H1 (cell line): Measurements from ENCODE around the gene CPE. TPM values are rescaled to one million over a fixed set of nuclear protein-coding genes. Genes with fewer than 3 reads are reported as not detected.

Experiments
- CTCF ChIA-PET: fragments of 300-600 bp; sonication (Branson Sonifier 250); formaldehyde crosslinking; loops from one replicate; lab custom pipeline; 2021; ENCODE audit not compliant: partially characterized antibody; lab: Charles Lee
- POLR2A ChIA-PET: fragments of 300-600 bp; sonication (Branson Sonifier 250); formaldehyde crosslinking; loops from one replicate; lab custom pipeline; 2021; ENCODE audit warnings: inconsistent platforms; ENCODE audit not compliant: partially characterized antibody; lab: Charles Lee
- DNase-seq, 2 experiments: peaks; one replicate each; pipeline versions ENCODE4 v3.0.0 to v3.0.0-alpha.2; 2010 to 2022; ENCODE audit warnings: low spot score in 2 of 2, low read depth in 1 of 2, mixed read lengths in 1 of 2
- FAIRE-seq: peaks from 2 replicates; lab custom pipeline; 2011; peaks lifted over from hg19 to GRCh38; lab: Jason Lieb, UNC
- H2AFZ ChIP-seq: 2 replicates; pipeline ENCODE4 v1.8.1; 2012; ENCODE audit warnings: low read length, inconsistent platforms
- H2AK5ac ChIP-seq: 2 replicates; pipeline ENCODE4 v1.6.1; 2013; ENCODE audit warnings: low read depth, low read length
- H2BK120ac ChIP-seq: replicated peaks from 2 replicates; pipeline ENCODE3; 2013; ENCODE audit warnings: low read depth, low read length, inconsistent platforms
- H2BK12ac ChIP-seq: 2 replicates; pipeline ENCODE4 v1.6.1; 2013; ENCODE audit warnings: low read depth, low read length
- H2BK15ac ChIP-seq: 2 replicates; pipeline ENCODE4 v1.6.1; 2013; ENCODE audit warnings: low read length
- H2BK20ac ChIP-seq: 2 replicates; pipeline ENCODE4 v1.6.1; 2013; ENCODE audit warnings: low read length
- H2BK5ac ChIP-seq: 2 replicates; pipeline ENCODE4 v1.6.1; 2013; ENCODE audit warnings: low read depth, low read length
- H3K14ac ChIP-seq: 2 replicates; pipeline ENCODE4 v1.6.1; 2013; ENCODE audit warnings: inconsistent platforms; ENCODE audit not compliant: insufficient read length
- H3K18ac ChIP-seq: 2 replicates; pipeline ENCODE4 v1.6.1; 2013; ENCODE audit warnings: low read length; ENCODE audit errors: extremely low read depth
- H3K23ac ChIP-seq: 2 replicates; pipeline ENCODE4 v1.6.1; 2013; ENCODE audit warnings: inconsistent platforms; ENCODE audit not compliant: insufficient read length
- H3K23me2 ChIP-seq: 2 replicates; pipeline ENCODE4 v1.6.1; 2013; ENCODE audit warnings: low read depth, low read length
- H3K27ac ChIP-seq: 2 replicates; pipeline ENCODE4 v1.6.1; 2011; ENCODE audit warnings: low read depth, low read length, inconsistent platforms
- H3K27me3 ChIP-seq, 4 experiments: replicated peaks in 1 of 4; 1 replicate in 1 of 4; 2 replicates in 3 of 4; pipeline versions ENCODE4 v1.6.1 to v1.8.1; 2011 to 2013; ENCODE audit warnings: low read length in 3 of 4, mild to moderate bottlenecking in 3 of 4, inconsistent platforms in 2 of 4, mixed read lengths in 2 of 4, moderate library complexity in 1 of 4; ENCODE audit not compliant: control insufficient read depth in 3 of 4, insufficient read depth in 3 of 4; ENCODE audit errors: extremely low read depth in 1 of 4
- H3K36me3 ChIP-seq, 4 experiments: 2 replicates each; pipeline versions ENCODE4 v1.6.1 to v1.8.1; 2011 to 2013; ENCODE audit warnings: mild to moderate bottlenecking in 4 of 4, low read length in 3 of 4, moderate library complexity in 2 of 4, control low read depth in 1 of 4, inconsistent platforms in 1 of 4; ENCODE audit not compliant: insufficient read depth in 4 of 4, control insufficient read depth in 2 of 4
- H3K4ac ChIP-seq: replicated peaks from 2 replicates; pipeline ENCODE3; 2013; ENCODE audit warnings: low read length, low read depth, mixed read lengths, inconsistent platforms; ENCODE audit not compliant: insufficient read length
- H3K4me1 ChIP-seq, 4 experiments: replicated peaks in 1 of 4; 1 replicate in 1 of 4; 2 replicates in 3 of 4; pipeline versions ENCODE4 v1.6.1 to v1.8.1; 2011 to 2013; ENCODE audit warnings: low read length in 3 of 4, inconsistent platforms in 2 of 4, mixed read lengths in 1 of 4; ENCODE audit not compliant: insufficient read depth in 4 of 4, control insufficient read depth in 3 of 4
- H3K4me2 ChIP-seq, 2 experiments: 2 replicates each; pipeline versions ENCODE4 v1.6.1 to v1.8.1; 2011 to 2013; ENCODE audit warnings: low read depth in 2 of 2, low read length in 2 of 2, control low read depth in 1 of 2, inconsistent platforms in 1 of 2, mild to moderate bottlenecking in 1 of 2; ENCODE audit not compliant: insufficient read depth in 1 of 2
- H3K4me3 ChIP-seq, 4 experiments: fragments of 200-600, 300-600 bp in 1 of 4; sonication (generic), shearing (Covaris generic), sonication (Bioruptor Twin) in 1 of 4; 2 replicates each; pipeline versions ENCODE4 v1.5.1 to v1.8.1; 2011 to 2016; ENCODE audit warnings: low read length in 4 of 4, low read depth in 3 of 4, control low read depth in 2 of 4, inconsistent platforms in 2 of 4, mild to moderate bottlenecking in 2 of 4, mixed read lengths in 1 of 4, moderate library complexity in 1 of 4; ENCODE audit not compliant: insufficient read depth in 2 of 4; ENCODE audit errors: extremely low read depth in 1 of 4
- H3K56ac ChIP-seq: replicated peaks from 2 replicates; pipeline ENCODE3; 2013; ENCODE audit warnings: low read depth, mild to moderate bottlenecking, mixed read lengths, low read length, inconsistent platforms; ENCODE audit not compliant: insufficient read length
- H3K79me1 ChIP-seq: 2 replicates; pipeline ENCODE4 v1.6.1; 2013; ENCODE audit warnings: low read depth, low read length, control low read depth
- H3K79me2 ChIP-seq, 2 experiments: 2 replicates each; pipeline versions ENCODE4 v1.6.1 to v1.8.1; 2012 to 2013; ENCODE audit warnings: low read length in 2 of 2, mild to moderate bottlenecking in 2 of 2, inconsistent platforms in 1 of 2; ENCODE audit not compliant: insufficient read depth in 2 of 2, control insufficient read depth in 1 of 2
- H3K9ac ChIP-seq, 4 experiments: replicated peaks in 1 of 4; 1 replicate in 1 of 4; 2 replicates in 3 of 4; pipeline versions ENCODE4 v1.6.1 to v1.8.1; 2011 to 2013; ENCODE audit warnings: low read depth in 3 of 4, low read length in 3 of 4, control low read depth in 2 of 4, mild to moderate bottlenecking in 2 of 4, moderate library complexity in 2 of 4, inconsistent platforms in 1 of 4; ENCODE audit errors: extremely low read depth in 1 of 4
- H3K9me3 ChIP-seq, 2 experiments: 2 replicates each; pipeline versions ENCODE4 v1.6.1 to v1.8.1; 2012 to 2013; ENCODE audit warnings: mild to moderate bottlenecking in 2 of 2, moderate library complexity in 2 of 2, control low read depth in 1 of 2, inconsistent platforms in 1 of 2, low read depth in 1 of 2, low read length in 1 of 2, mixed read lengths in 1 of 2; ENCODE audit not compliant: insufficient read depth in 2 of 2
- H4K20me1 ChIP-seq, 2 experiments: replicated peaks in 1 of 2; 2 replicates each; pipeline versions ENCODE3 to v1.8.1; 2011 to 2013; ENCODE audit warnings: inconsistent platforms in 2 of 2, low read length in 2 of 2, mild to moderate bottlenecking in 1 of 2; ENCODE audit not compliant: insufficient read depth in 2 of 2, control insufficient read depth in 1 of 2
- H4K5ac ChIP-seq: 2 replicates; pipeline ENCODE4 v1.6.1; 2013; ENCODE audit warnings: low read length, low read depth, mixed read lengths, inconsistent platforms; ENCODE audit not compliant: insufficient read length
- H4K8ac ChIP-seq: 2 replicates; pipeline ENCODE4 v1.8.0; 2013; ENCODE audit warnings: mild to moderate bottlenecking, moderate library complexity, low read length, inconsistent platforms; ENCODE audit not compliant: insufficient read depth; ENCODE audit errors: extremely low read depth
- H4K91ac ChIP-seq: replicated peaks from 2 replicates; pipeline ENCODE3; 2013; ENCODE audit warnings: low read length, mixed read lengths, inconsistent platforms; ENCODE audit not compliant: insufficient read length
- CHD1 ChIP-seq: IDR thresholded peaks from 2 replicates; pipeline ENCODE4 v1.6.1; 2012; ENCODE audit warnings: low read depth, low read length, improper control_type of control experiment
- EZH2 ChIP-seq: fragments of 200-600 bp; sonication (generic); IDR thresholded peaks from 2 replicates; pipeline ENCODE4 v1.7.1; 2012; ENCODE audit warnings: low read depth, mild to moderate bottlenecking, moderate library complexity, low read length, inconsistent platforms; ENCODE audit not compliant: severe bottlenecking
- GTF2F1 ChIP-seq: IDR thresholded peaks from 2 replicates; pipeline ENCODE4 v1.6.1; 2012; ENCODE audit warnings: low read depth, low read length, improper control_type of control experiment, borderline replicate concordance
- HDAC2 ChIP-seq, 2 experiments: fragments of 300-600 bp in 1 of 2; sonication (generic) in 1 of 2; IDR thresholded peaks; 2 replicates each; pipeline ENCODE4 v1.6.1; 2011 to 2012; ENCODE audit warnings: low read depth in 2 of 2, low read length in 2 of 2, mild to moderate bottlenecking in 2 of 2, moderate library complexity in 2 of 2, borderline replicate concordance in 1 of 2, inconsistent platforms in 1 of 2
- HDAC6 ChIP-seq: IDR thresholded peaks from one replicate; pipeline ENCODE4 v1.7.1; 2012; ENCODE audit warnings: low read depth, mild to moderate bottlenecking, inconsistent platforms, low read length, moderate library complexity
- JUND ChIP-seq: IDR thresholded peaks from 2 replicates; pipeline ENCODE4 v1.6.1; 2011; ENCODE audit warnings: mild to moderate bottlenecking, improper control_type of control experiment, low read length
- KDM5A ChIP-seq: fragments of 200-600 bp; IDR thresholded peaks from 2 replicates; pipeline ENCODE4 v1.7.1; 2012; ENCODE audit warnings: mild to moderate bottlenecking, low read length, inconsistent platforms, mixed read lengths
- RBBP5 ChIP-seq: IDR thresholded peaks from 2 replicates; pipeline ENCODE4 v1.7.1; 2012; ENCODE audit warnings: low read depth, mild to moderate bottlenecking, inconsistent platforms, low read length, moderate library complexity, borderline replicate concordance
- RFX5 ChIP-seq: IDR thresholded peaks from 2 replicates; pipeline ENCODE4 v1.6.1; 2011; ENCODE audit warnings: low read depth, low read length, improper control_type of control experiment, borderline replicate concordance
- SIRT6 ChIP-seq: IDR thresholded peaks from one replicate; pipeline ENCODE4 v1.7.1; 2012; ENCODE audit warnings: low read length, inconsistent platforms
- SP4 ChIP-seq: IDR thresholded peaks from 2 replicates; pipeline ENCODE4 v1.6.1; 2012; ENCODE audit warnings: low read length, inconsistent platforms
- SRF ChIP-seq: IDR thresholded peaks from 2 replicates; pipeline ENCODE4 v1.6.1; 2011; ENCODE audit warnings: mild to moderate bottlenecking, low read depth, low read length, moderate library complexity
- TAF1 ChIP-seq: IDR thresholded peaks from 2 replicates; pipeline ENCODE4 v1.6.1; 2011; ENCODE audit warnings: mild to moderate bottlenecking, low read depth, low read length
- TBP ChIP-seq: IDR thresholded peaks from 2 replicates; pipeline ENCODE4 v1.6.1; 2011; ENCODE audit warnings: low read depth, low read length, improper control_type of control experiment
- TCF12 ChIP-seq: IDR thresholded peaks from 2 replicates; pipeline ENCODE4 v1.6.1; 2011; ENCODE audit warnings: low read depth, mild to moderate bottlenecking, low read length
- TEAD4 ChIP-seq: IDR thresholded peaks from 2 replicates; pipeline ENCODE4 v1.6.1; 2012; ENCODE audit warnings: low read depth, low read length, inconsistent platforms, mixed read lengths
- WGBS, 2 experiments: shearing (Covaris generic) in 1 of 2; methylation state at CpG; one replicate each; pipeline versions ENCODE4 v1.1.6 to v1.1.7; 2013 to 2015; ENCODE audit warnings: low lambda C conversion rate in 2 of 2, mixed read lengths in 2 of 2, inconsistent platforms in 1 of 2, low coverage in 1 of 2, missing lambda C conversion rate in 1 of 2; ENCODE audit not compliant: insufficient replicate concordance in 2 of 2, insufficient coverage in 1 of 2, insufficient read length in 1 of 2; ENCODE audit errors: extremely low coverage in 1 of 2, missing lambda C conversion rate in 1 of 2; 5-methylcytosine and 5-hydroxymethylcytosine counted together
- polyA plus RNA-seq, 7 experiments: library from polyadenylated mRNA; depleted of rRNA in 3 of 7; stranded (reverse) in 5 of 7; unstranded in 2 of 7; fragments of >200 nt in 5 of 7; fragments of 200-250 nt in 2 of 7; gene quantifications; 1 replicate in 5 of 7; 2 replicates in 1 of 7; 4 replicates in 1 of 7; pipeline versions ENCODE4 v1.2.1 to v1.2.3, GENCODE V29; 2011 to 2013; ENCODE audit warnings: missing spikeins in 2 of 7, mixed read lengths in 2 of 7
- total RNA-seq: library from RNA; stranded (reverse); fragmentation: NEBNext Ultra II Directional; extraction: Animal tissue kit (Norgen Biotek cat#: 25700); gene quantifications from 2 replicates; pipeline ENCODE4 v1.2.1, GENCODE V29; 2021

The CPE gene
- total and polyA plus RNA-seq, 2 of the 8 experiments (the other 6 are each of a cell fraction or from before 2014, with no cell fraction given) = 9.4 to 10.2 TPM

- CTCF ChIA-PET = interaction anchor here (1.0 to 2.8 kb wide), 5 partner anchors 14 to 83 kb away, joined by 3 to 12 read pairs (median 4); no protein-coding TSS in a partner anchor
- no peak for TF ChIP-seq SRF
- TF ChIP-seq RBBP5 = no peak
- TF ChIP-seq TAF1 = no peak
- TF ChIP-seq JUND = no peak
- TF ChIP-seq SIRT6 = no peak
- no peak for TF ChIP-seq EZH2
- no peak for TF ChIP-seq KDM5A
- TF ChIP-seq RFX5 = no peak
- TF ChIP-seq GTF2F1 = no peak
- TF ChIP-seq SP4 = no peak
- TF ChIP-seq TCF12 = no peak
- TF ChIP-seq HDAC2 (IDR thresholded peaks at IDR 0.05; ENCODE audit: borderline replicate concordance in 1 of 2, low read depth in 2 of 2, low read length in 2 of 2) = no peak
- TF ChIP-seq TBP = no peak
- no peak for TF ChIP-seq HDAC6
- TF ChIP-seq CHD1 = no peak
- TF ChIP-seq TEAD4 = no peak
Measured at GRCh38 chr4:165378398-165378744, 437 bp upstream of the CPE start.

More at GRCh38 chr4:165378398-165378744, 437 bp upstream of the CPE start:
- Histone ChIP-seq H3K23me2 (peaks cover 11% of the 10 kb centered on the region; the same call in 1 of the 2 replicates), H3K4ac (no peak overlapping the region), H2AFZ (peak overlapping the region; percentile 97), H4K8ac (no peak overlapping the region), H3K4me1 (peaks cover 0 to 8% (median 3%) of the 10 kb centered on the region in 4 experiments; a peak in 3 of 7 replicates), H2AK5ac (no peak overlapping the region), H3K27ac (no peak overlapping the region), H2BK20ac (no peak overlapping the region), H2BK15ac (no peak overlapping the region), H3K79me1 (no peaks in the 10 kb centered on the region), H4K5ac (no peak overlapping the region), H3K9me3 (no peaks in the 10 kb centered on the region), H3K79me2 (no peaks in the 10 kb centered on the region), H3K56ac (no peak overlapping the region), H3K27me3 (peaks cover 0 to 11% (median 10%) of the 10 kb centered on the region in 4 experiments; a peak in 4 of 7 replicates), H4K20me1 (no peaks in the 10 kb centered on the region), H3K4me2 (peak overlapping the region; percentile 78 to 91), H3K18ac (no peak overlapping the region), H4K91ac (no peak overlapping the region), H2BK5ac (no peak overlapping the region), H2BK120ac (no peak overlapping the region), H3K36me3 (no peaks in the 10 kb centered on the region), H2BK12ac (no peak overlapping the region), H3K9ac (peak overlapping the region in 1 of 4 experiments; percentile 24; a peak in 1 of 7 replicates), H3K14ac (no peak overlapping the region), H3K4me3 (peak overlapping the region; percentile 47 to 75 (median 61)), H3K23ac (no peak overlapping the region)
- DNase-seq = no peak
- POLR2A ChIA-PET = no interaction called here
- FAIRE-seq = no peak
- WGBS, 2 experiments = 72% methylated on average over 1 of the region's 1 CpG; no CpG with 5 or more reads in 1 of the 2 experiments
